Activated T-cell treated with anti-CD3 and anti-CD28 coated beads, Interleukin-2, amount 50 U/mL, for 4 hours (primary cell): Measurements from ENCODE around the gene CDC42. TPM values are rescaled to one million over a fixed set of nuclear protein-coding genes. Genes with fewer than 3 reads are reported as not detected.
"Not testable (repeated sequence)": the region's sequence is repeated elsewhere in the genome, so short reads cannot be mapped to it uniquely, and the experiment has no call there.

Experiments used
- ATAC-seq, 2 donors: fragments of 200-7000 bp; cut with Tn5 transposase; one replicate each; pipeline ENCODE4 v1.10.0; 2021
- DNase-seq: peaks from one replicate; pipeline ENCODE4 v3.0.0-alpha.2; 2020
- H3K27me3 Mint-ChIP-seq: one replicate; pipeline ENCODE4 v1.8.0; 2021; ENCODE audit warnings: low read depth, mixed read lengths
- H3K36me3 Mint-ChIP-seq: one replicate; pipeline ENCODE4 v1.8.0; 2022; ENCODE audit warnings: mixed read lengths; ENCODE audit not compliant: insufficient read depth
- H3K4me1 Mint-ChIP-seq: one replicate; pipeline ENCODE4 v1.8.0; 2021; ENCODE audit warnings: low read depth, mixed read lengths
- H3K4me3 Mint-ChIP-seq: one replicate; pipeline ENCODE4 v1.8.0; 2021; ENCODE audit warnings: mild to moderate bottlenecking, moderate library complexity, mixed read lengths
- H3K9me3 Mint-ChIP-seq: one replicate; pipeline ENCODE4 v1.8.0; 2021; ENCODE audit warnings: mixed read lengths
- total RNA-seq, 3 donors: library from RNA; stranded (reverse); gene quantifications; one replicate each; pipeline ENCODE4 v1.2.1, GENCODE V29; 2021

CDC42 gene
- total RNA-seq, 3 donors from 2014 or later = 218 to 249 (median 235) TPM

- Mint-ChIP-seq H3K9me3 (no peaks in the 10 kb centered on the region), H3K4me3 (peak overlapping the region; percentile 48), H3K4me1 (peaks cover 89% of the 10 kb centered on the region), H3K36me3 (peaks cover 29% of the 10 kb centered on the region), H3K27me3 (no peaks in the 10 kb centered on the region)
- no peak for DNase-seq
- ATAC-seq = peak; percentile 24 to 44
Measured at GRCh38 chr1:22075718-22076117, 23.2 kb downstream of the CDC42 start.

- Mint-ChIP-seq H3K27me3 (no peaks in the 10 kb centered on the region), H3K36me3 (peaks cover 30% of the 10 kb centered on the region), H3K4me1 (peaks cover 92% of the 10 kb centered on the region), H3K9me3 (no peaks in the 10 kb centered on the region), H3K4me3 (peak overlapping the region; percentile 15)
- ATAC-seq = no peak
- DNase-seq = no peak
Measured at GRCh38 chr1:22076346-22076745, 23.8 kb downstream of the CDC42 start.

DNA sequence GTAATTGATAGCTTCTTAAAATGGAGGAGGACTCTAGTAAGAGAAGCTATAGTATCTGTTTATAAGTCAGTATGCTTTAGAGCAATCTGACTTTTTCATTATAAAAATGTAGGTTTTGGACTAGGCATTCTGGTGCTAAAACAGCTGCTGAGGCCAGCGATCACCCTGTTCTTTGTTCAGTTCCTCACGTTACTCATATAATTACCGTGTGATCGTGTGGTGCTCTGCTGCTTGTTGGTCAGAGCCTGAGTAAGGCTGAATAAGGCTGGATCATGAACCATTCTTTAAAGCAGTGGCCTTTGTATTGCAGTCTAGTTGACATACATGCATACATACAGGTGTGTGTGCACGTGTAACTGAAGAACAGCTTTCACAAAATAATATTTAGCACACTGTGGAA is 25.2 kb downstream of the CDC42 start:
- Mint-ChIP-seq H3K4me3 (no peak overlapping the region), H3K36me3 (peaks cover 33% of the 10 kb centered on the region), H3K4me1 (peaks cover 92% of the 10 kb centered on the region), H3K27me3 (no peaks in the 10 kb centered on the region), H3K9me3 (no peaks in the 10 kb centered on the region)
- DNase-seq (no peak), ATAC-seq (peak; percentile 58 to 69)

DNA sequence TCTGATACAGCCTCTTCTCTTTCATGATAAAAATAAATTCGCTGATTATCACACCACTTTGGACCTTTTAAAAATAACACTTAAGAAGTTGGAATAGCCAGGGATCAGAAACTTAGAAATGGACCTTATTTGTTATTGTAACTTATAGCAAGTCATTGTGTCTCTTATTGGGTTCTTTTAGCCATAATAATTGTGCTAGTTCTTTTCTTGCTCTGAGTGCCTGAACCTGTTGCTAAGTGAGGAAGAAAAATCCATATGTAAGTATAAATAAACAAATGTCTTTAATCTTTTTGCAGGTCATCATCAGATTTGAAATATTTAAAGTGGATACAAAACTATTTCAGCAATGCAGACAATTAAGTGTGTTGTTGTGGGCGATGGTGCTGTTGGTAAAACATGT is 25.6 kb downstream of the CDC42 start:
- ATAC-seq = no peak
- Mint-ChIP-seq H3K4me1 (peaks cover 88% of the 10 kb centered on the region), H3K27me3 (no peaks in the 10 kb centered on the region), H3K4me3 (no peak overlapping the region), H3K36me3 (peaks cover 33% of the 10 kb centered on the region), H3K9me3 (no peaks in the 10 kb centered on the region)
- no peak for DNase-seq

GRCh38 chr1:22080191-22080590 is 27.7 kb downstream of the CDC42 start:
- Mint-ChIP-seq H3K27me3 (no peaks in the 10 kb centered on the region), H3K36me3 (peaks cover 41% of the 10 kb centered on the region), H3K4me3 (no peak overlapping the region), H3K4me1 (peaks cover 86% of the 10 kb centered on the region), H3K9me3 (no peaks in the 10 kb centered on the region)
- DNase-seq = no peak
- no peak for ATAC-seq

- H3K36me3 Mint-ChIP-seq = peaks cover 51% of the 10 kb centered on the region
- DNase-seq (no peak), ATAC-seq (no peak)
- H3K4me1 Mint-ChIP-seq = peaks cover 94% of the 10 kb centered on the region
- H3K9me3 Mint-ChIP-seq = no peaks in the 10 kb centered on the region
- H3K27me3 Mint-ChIP-seq = no peaks in the 10 kb centered on the region
- peak overlapping the region; percentile 22 for H3K4me3 Mint-ChIP-seq
Measured at GRCh38 chr1:22088331-22088730, 35.8 kb downstream of the CDC42 start.

GRCh38 chr1:22089134-22089571 is 36.6 kb downstream of the CDC42 start:
- H3K36me3 Mint-ChIP-seq = peaks cover 51% of the 10 kb centered on the region
- ATAC-seq (peak; percentile 58 to 62), DNase-seq (no peak)
- H3K9me3 Mint-ChIP-seq = no peaks in the 10 kb centered on the region
- H3K4me3 Mint-ChIP-seq = peak overlapping the region; percentile 22
- no peaks in the 10 kb centered on the region for H3K27me3 Mint-ChIP-seq
- peaks cover 93% of the 10 kb centered on the region for H3K4me1 Mint-ChIP-seq

DNA sequence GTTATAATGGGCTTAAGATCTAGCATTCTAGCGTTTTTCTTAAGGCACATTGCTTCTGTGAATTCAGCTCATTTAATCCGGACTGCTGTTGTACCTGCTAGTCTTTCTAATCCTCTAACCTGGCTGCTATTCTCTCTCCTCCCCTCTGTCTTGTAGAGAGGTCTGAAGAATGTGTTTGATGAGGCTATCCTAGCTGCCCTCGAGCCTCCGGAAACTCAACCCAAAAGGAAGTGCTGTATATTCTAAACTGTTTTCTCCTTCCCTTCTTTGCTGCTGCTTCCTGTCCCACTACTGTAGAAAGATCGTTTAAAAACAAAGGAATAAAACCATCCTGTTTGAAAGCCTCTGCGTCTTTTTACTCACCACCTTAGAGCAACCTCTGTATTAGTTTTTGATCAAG is 37.3 kb downstream of the CDC42 start:
- Mint-ChIP-seq H3K27me3 (no peaks in the 10 kb centered on the region), H3K4me3 (peak overlapping the region; percentile 71), H3K36me3 (peaks cover 49% of the 10 kb centered on the region), H3K9me3 (no peaks in the 10 kb centered on the region), H3K4me1 (peaks cover 88% of the 10 kb centered on the region)
- no peak for DNase-seq
- ATAC-seq = no peak

DNA sequence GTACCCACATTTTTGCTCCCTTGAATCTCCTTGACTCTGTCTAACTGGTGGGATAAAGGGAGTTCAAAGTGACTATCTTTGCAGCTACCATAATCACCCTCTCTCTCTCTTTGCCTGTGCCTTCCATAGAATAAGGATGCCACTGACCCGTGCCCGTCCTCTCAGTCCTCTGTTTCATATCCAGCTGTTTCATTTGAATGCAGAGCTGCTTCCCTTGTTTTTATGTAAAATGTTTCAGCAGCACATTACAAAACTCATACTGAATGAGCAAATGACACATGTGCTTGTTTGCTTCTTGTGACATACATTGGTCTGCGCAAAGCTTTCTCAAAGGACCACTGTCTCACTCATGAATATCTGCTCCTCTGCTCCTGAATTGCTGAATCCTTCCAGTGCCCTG is 38.4 kb downstream of the CDC42 start:
- H3K9me3 Mint-ChIP-seq = no peaks in the 10 kb centered on the region
- no peaks in the 10 kb centered on the region for H3K27me3 Mint-ChIP-seq
- H3K4me3 Mint-ChIP-seq = peak overlapping the region; percentile 8
- H3K36me3 Mint-ChIP-seq = peaks cover 48% of the 10 kb centered on the region
- DNase-seq = no peak
- peaks cover 80% of the 10 kb centered on the region for H3K4me1 Mint-ChIP-seq
- ATAC-seq = no peak

GRCh38 chr1:22092026-22092768 is 39.7 kb downstream of the CDC42 start:
- ATAC-seq = peak; percentile 91 to 92
- not testable (repeated sequence) for H3K27me3 Mint-ChIP-seq, H3K9me3 Mint-ChIP-seq
- Mint-ChIP-seq H3K4me3 (peak overlapping the region; percentile 29), H3K4me1 (peaks cover 72% of the 10 kb centered on the region), H3K36me3 (peaks cover 45% of the 10 kb centered on the region)
- DNase-seq = peak; percentile 48

DNA sequence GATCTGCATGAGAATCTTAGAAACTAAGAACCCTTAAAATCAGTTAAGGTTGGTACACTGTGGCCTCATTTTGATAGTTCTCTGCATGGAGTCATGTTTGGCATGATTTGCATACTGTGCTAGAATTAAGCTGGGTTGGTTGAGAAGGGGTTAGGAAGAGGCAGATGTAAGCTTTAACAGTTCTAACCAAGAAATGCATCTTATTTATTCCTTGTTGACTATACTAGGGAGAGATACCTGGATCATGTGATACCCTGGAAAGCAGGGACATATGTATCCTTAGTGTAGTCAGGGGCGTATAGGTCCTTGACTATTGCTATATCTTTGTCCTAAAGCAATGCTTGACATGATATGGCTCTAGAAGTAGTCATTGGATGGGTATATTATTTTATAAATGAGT is 41.0 kb downstream of the CDC42 start:
- no peaks in the 10 kb centered on the region for H3K9me3 Mint-ChIP-seq
- DNase-seq (no peak), ATAC-seq (no peak)
- H3K36me3 Mint-ChIP-seq = peaks cover 43% of the 10 kb centered on the region
- H3K4me3 Mint-ChIP-seq = no peak overlapping the region
- H3K27me3 Mint-ChIP-seq = no peaks in the 10 kb centered on the region
- H3K4me1 Mint-ChIP-seq = peaks cover 63% of the 10 kb centered on the region

GRCh38 chr1:22096036-22096435 is 43.5 kb downstream of the CDC42 start:
- peaks cover 62% of the 10 kb centered on the region for H3K4me1 Mint-ChIP-seq
- H3K27me3 Mint-ChIP-seq = no peaks in the 10 kb centered on the region
- H3K9me3 Mint-ChIP-seq = no peaks in the 10 kb centered on the region
- H3K36me3 Mint-ChIP-seq = peaks cover 42% of the 10 kb centered on the region
- DNase-seq (no peak), ATAC-seq (no peak)
- no peak overlapping the region for H3K4me3 Mint-ChIP-seq

DNA sequence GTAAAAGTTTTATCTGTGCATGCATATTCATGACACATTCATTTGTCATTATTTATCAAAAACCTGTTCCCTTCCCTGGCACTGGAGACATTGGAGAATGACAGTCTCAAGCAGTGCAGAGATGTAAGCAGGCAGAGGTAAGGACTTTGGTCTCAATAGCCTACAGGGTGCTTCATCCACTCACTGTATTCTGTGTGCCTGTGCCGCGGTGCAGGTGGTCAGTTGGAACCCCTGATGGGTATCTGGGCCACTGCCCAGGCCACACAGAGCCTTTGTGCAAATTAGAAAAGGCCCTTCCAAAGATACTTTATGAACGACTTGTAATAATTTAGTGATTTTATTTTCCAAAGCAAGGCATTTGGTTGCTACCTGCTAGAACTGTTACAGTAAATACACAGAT is 44.0 kb downstream of the CDC42 start:
- Mint-ChIP-seq H3K27me3 (no peaks in the 10 kb centered on the region), H3K4me3 (no peak overlapping the region), H3K4me1 (peaks cover 61% of the 10 kb centered on the region), H3K36me3 (peaks cover 40% of the 10 kb centered on the region), H3K9me3 (no peaks in the 10 kb centered on the region)
- ATAC-seq (no peak), DNase-seq (no peak)

DNA sequence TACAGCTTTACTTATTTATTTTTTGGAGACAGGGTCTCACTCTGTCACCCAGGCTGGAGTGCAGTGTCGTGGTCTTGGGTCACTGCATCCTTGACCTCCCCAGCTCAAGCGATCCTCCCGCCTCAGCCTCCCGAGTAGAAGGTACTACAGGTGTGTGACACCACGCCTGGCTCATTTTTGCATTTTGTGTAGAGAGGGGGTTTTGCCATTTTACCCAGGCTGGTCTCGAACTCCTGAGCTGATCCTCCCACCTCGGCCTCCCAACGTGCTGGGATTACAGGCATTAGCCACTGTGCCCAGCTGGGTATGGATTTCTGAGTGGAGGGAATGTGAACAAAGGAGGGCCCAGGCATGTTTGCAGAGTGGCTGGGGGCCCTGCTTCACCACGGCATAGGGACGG is 46.2 kb downstream of the CDC42 start:
- peaks cover 39% of the 10 kb centered on the region for H3K36me3 Mint-ChIP-seq

GRCh38 chr1:22100168-22100567 is 47.7 kb downstream of the CDC42 start:
- H3K27me3 Mint-ChIP-seq = no peaks in the 10 kb centered on the region
- ATAC-seq = no peak
- no peak overlapping the region for H3K4me3 Mint-ChIP-seq
- no peaks in the 10 kb centered on the region for H3K9me3 Mint-ChIP-seq
- DNase-seq = no peak
- H3K36me3 Mint-ChIP-seq = peaks cover 39% of the 10 kb centered on the region
- peaks cover 69% of the 10 kb centered on the region for H3K4me1 Mint-ChIP-seq

More for the DNA sequence above, 46.2 kb downstream of the CDC42 start:
- no peak for DNase-seq
- ATAC-seq = no peak
- Mint-ChIP-seq H3K4me3 (no peak overlapping the region), H3K9me3 (no peaks in the 10 kb centered on the region), H3K4me1 (peaks cover 60% of the 10 kb centered on the region), H3K27me3 (no peaks in the 10 kb centered on the region)
